ENCODE data around the gene SYCP2.

Gene SYCP2

DNA sequence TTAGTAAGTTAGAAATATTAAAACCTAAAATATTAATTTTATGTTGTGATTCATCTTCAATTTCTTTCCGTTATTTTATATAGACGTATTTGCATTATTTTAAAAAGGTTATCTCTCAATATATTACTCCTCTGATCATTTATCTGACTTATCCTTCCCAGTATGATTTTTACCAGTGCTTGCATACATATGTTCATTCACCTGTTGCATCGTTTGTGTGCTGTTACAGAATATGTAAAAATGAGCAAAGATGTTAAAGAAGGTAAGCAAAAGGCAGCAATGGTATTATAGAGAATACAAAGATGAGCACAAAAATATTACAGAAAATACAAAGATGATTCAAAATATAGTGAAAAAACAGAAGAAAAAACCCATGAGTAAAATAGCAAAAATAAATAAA, 48.9 kb downstream of the SYCP2 start:
- H3K4me3 ChIP-seq = no peak overlapping the region
- H3K27me3 ChIP-seq = no peaks in the 10 kb centered on the region
- no peak overlapping the region for H3K27ac ChIP-seq
- intact Hi-C loops (cut with DNase I; ENCODE audit: low total_unique reads) = no loop called here
- DNase-seq = no peak
- no peaks in the 10 kb centered on the region for H3K36me3 ChIP-seq
- no peak for TF ChIP-seq CTCF (IDR thresholded peaks at IDR 0.05)
- H3K4me1 ChIP-seq = no peaks in the 10 kb centered on the region
- H3K9me3 ChIP-seq = no peaks in the 10 kb centered on the region

GRCh38 chr20:59880198-59880597, 53.2 kb downstream of the SYCP2 start:
- Histone ChIP-seq H3K9me3 (no peaks in the 10 kb centered on the region), H3K4me1 (no peaks in the 10 kb centered on the region), H3K27me3 (no peaks in the 10 kb centered on the region), H3K27ac (no peak overlapping the region), H3K36me3 (no peaks in the 10 kb centered on the region), H3K4me3 (no peak overlapping the region)
- intact Hi-C loops (cut with DNase I; ENCODE audit: low total_unique reads) = no loop called here
- TF ChIP-seq CTCF (IDR thresholded peaks at IDR 0.05) = no peak
- no peak for DNase-seq

- Histone ChIP-seq H3K4me3 (no peak overlapping the region), H3K4me1 (no peaks in the 10 kb centered on the region), H3K36me3 (peaks cover 0 to 4% (median 0%) of the 10 kb centered on the region in 3 donors), H3K27me3 (no peaks in the 10 kb centered on the region), H3K9me3 (no peaks in the 10 kb centered on the region), H3K27ac (no peak overlapping the region)
- intact Hi-C loops (cut with DNase I; ENCODE audit: low total_unique reads) = no loop called here
- TF ChIP-seq CTCF (IDR thresholded peaks at IDR 0.05) = no peak
- DNase-seq = no peak
Observed at GRCh38 chr20:59873409-59873808, 60.0 kb downstream of the SYCP2 start.

DNA sequence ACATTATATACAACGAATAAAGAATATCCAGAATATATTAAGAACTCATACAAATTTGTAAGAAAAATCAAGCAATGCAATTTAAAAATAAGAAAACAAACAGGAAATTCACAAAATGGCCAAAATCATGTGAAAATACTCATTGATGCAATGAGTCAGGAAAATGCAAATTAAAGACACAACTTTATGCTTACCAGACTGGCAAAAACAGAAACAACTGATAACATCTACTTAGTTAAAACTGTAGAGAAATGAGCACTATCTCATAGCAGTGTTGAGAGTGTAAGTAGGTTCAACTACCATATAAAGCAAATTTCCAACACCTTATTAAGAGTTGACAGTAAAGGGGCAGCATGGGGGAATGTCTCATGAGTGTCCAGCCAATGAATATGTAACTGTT, 62.3 kb downstream of the SYCP2 start:
- no peak overlapping the region for H3K27ac ChIP-seq
- peaks cover 0 to 4% (median 0%) of the 10 kb centered on the region in 3 donors for H3K36me3 ChIP-seq
- DNase-seq = no peak
- no peaks in the 10 kb centered on the region for H3K4me1 ChIP-seq
- TF ChIP-seq CTCF (IDR thresholded peaks at IDR 0.05) = no peak
- no peak overlapping the region for H3K4me3 ChIP-seq
- no peaks in the 10 kb centered on the region for H3K9me3 ChIP-seq
- intact Hi-C loops (cut with DNase I; ENCODE audit: low total_unique reads) = no loop called here
- H3K27me3 ChIP-seq = no peaks in the 10 kb centered on the region

- Histone ChIP-seq H3K9me3 (no peaks in the 10 kb centered on the region), H3K36me3 (no peaks in the 10 kb centered on the region), H3K4me3 (no peak overlapping the region), H3K27me3 (no peaks in the 10 kb centered on the region), H3K27ac (no peak overlapping the region), H3K4me1 (no peaks in the 10 kb centered on the region)
- intact Hi-C loops (cut with DNase I; ENCODE audit: low total_unique reads) = no loop called here
- DNase-seq = no peak
- no peak for TF ChIP-seq CTCF (IDR thresholded peaks at IDR 0.05)
Observed at GRCh38 chr20:59866338-59866737, 67.1 kb downstream of the SYCP2 start.

DNA sequence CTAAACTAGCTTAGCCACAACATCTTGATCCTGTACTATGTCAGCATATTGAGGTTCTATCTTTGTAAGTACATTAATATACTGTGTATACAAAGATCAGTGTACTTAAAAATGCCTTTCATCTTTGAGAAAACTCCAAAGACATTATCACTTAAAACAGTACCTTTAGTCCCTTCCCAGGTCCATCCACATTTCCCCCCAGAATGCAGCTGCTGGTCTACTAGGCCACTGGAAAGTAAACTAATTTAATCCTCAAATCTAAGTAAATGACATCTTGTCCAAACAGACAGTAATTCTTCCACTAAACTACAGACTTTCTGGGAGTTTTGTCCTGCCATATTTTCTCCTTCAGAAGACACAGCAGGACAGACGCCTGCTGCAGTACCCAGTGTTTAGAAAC, 68.7 kb downstream of the SYCP2 start:
- H3K4me3 ChIP-seq = no peak overlapping the region
- no peak overlapping the region for H3K27ac ChIP-seq
- intact Hi-C loops (cut with DNase I; ENCODE audit: low total_unique reads) = no loop called here
- H3K27me3 ChIP-seq = no peaks in the 10 kb centered on the region
- DNase-seq = no peak
- no peaks in the 10 kb centered on the region for H3K36me3 ChIP-seq
- no peak for TF ChIP-seq CTCF (IDR thresholded peaks at IDR 0.05)
- H3K9me3 ChIP-seq = no peaks in the 10 kb centered on the region
- no peaks in the 10 kb centered on the region for H3K4me1 ChIP-seq
